Liver (tissue), 3 donors: ENCODE data around the gene FAM120B.

Experiments
- EGR1 ChIP-seq, 2 donors: IDR thresholded peaks; 2 replicates each; pipeline ENCODE4 v1.6.1; 2016 to 2018; ENCODE audit warnings: antibody characterized with exemption in 2 of 2, low read depth in 2 of 2
- FOXA1 ChIP-seq: IDR thresholded peaks from 2 replicates; pipeline ENCODE4 v1.6.1; 2016; ENCODE audit warnings: antibody characterized with exemption
- GABPA ChIP-seq, 2 donors: IDR thresholded peaks in 1 of 2; conservative IDR thresholded peaks in 1 of 2; 2 replicates each; pipeline ENCODE4 v1.6.1; 2016; ENCODE audit warnings: antibody characterized with exemption in 2 of 2, mild to moderate bottlenecking in 1 of 2, moderate library complexity in 1 of 2
- HNF4A ChIP-seq, 2 donors: conservative IDR thresholded peaks; 2 replicates each; pipeline ENCODE4 v1.6.1; 2016; ENCODE audit warnings: antibody characterized with exemption in 2 of 2, mild to moderate bottlenecking in 2 of 2
- JUND ChIP-seq, 2 donors: IDR thresholded peaks; 2 replicates each; pipeline ENCODE4 v1.6.1; 2016; ENCODE audit warnings: antibody characterized with exemption in 2 of 2
- RAD21 ChIP-seq, 2 donors: IDR thresholded peaks; 2 replicates each; pipeline ENCODE4 v1.6.1; 2016; ENCODE audit warnings: antibody characterized with exemption in 2 of 2, mild to moderate bottlenecking in 2 of 2
- RXRA ChIP-seq, 2 donors: IDR thresholded peaks; 2 replicates each; pipeline ENCODE4 v1.6.1; 2017 to 2018; ENCODE audit warnings: antibody characterized with exemption in 2 of 2, mild to moderate bottlenecking in 1 of 2
- SP1 ChIP-seq: IDR thresholded peaks from 2 replicates; pipeline ENCODE4 v1.6.1; 2018; ENCODE audit warnings: antibody characterized with exemption, mild to moderate bottlenecking
- TAF1 ChIP-seq: conservative IDR thresholded peaks from 2 replicates; pipeline ENCODE4 v1.6.1; 2016; ENCODE audit warnings: antibody characterized with exemption, mild to moderate bottlenecking
- TF ChIP-seq, protein P1 (sequence below): fragments of 150-350 bp; IDR thresholded peaks from 2 replicates; pipeline ENCODE4 v1.5.1; 2017; ENCODE audit warnings: improper control_type of control experiment, low read depth, low read length; ENCODE audit not compliant: missing input control
- TF ChIP-seq, protein P2 (sequence below): IDR thresholded peaks from 2 replicates; pipeline ENCODE4 v1.6.1; 2016; ENCODE audit warnings: antibody characterized with exemption, mild to moderate bottlenecking
- TF ChIP-seq, protein P3 (sequence below): IDR thresholded peaks from 2 replicates; pipeline ENCODE4 v1.6.1; 2016; ENCODE audit warnings: antibody characterized with exemption
- TF ChIP-seq, protein P4 (sequence below): IDR thresholded peaks from 2 replicates; pipeline ENCODE4 v1.6.1; 2016; ENCODE audit warnings: antibody characterized with exemption
- TF ChIP-seq, protein P5 (sequence below): IDR thresholded peaks from 2 replicates; pipeline ENCODE4 v1.6.1; 2016; ENCODE audit warnings: antibody characterized with exemption
- donor health status: healthy.
- donor health status: healthy.

DNA sequence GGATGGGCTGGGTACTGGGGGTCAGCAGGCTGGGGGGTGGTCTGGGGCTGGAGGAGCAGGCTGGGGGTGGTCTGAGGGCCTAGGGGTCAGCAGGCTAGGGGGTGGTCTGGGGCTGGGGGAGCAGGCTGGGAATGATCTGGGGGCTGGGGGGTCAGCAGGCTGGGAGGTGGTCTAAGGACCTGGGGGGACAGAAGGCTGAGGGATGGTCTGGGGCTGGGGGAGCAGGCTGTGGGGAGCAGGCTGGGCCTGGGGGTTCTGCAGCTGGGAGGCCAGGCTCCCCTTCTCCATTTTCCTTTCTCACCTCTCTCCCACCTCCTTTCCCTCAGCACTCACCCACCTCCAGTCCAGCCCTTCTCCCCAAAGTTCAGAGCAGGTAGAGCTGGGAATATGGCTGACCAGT lies 132.3 kb downstream of the FAM120B start:
- TF ChIP-seq, protein P1, sequence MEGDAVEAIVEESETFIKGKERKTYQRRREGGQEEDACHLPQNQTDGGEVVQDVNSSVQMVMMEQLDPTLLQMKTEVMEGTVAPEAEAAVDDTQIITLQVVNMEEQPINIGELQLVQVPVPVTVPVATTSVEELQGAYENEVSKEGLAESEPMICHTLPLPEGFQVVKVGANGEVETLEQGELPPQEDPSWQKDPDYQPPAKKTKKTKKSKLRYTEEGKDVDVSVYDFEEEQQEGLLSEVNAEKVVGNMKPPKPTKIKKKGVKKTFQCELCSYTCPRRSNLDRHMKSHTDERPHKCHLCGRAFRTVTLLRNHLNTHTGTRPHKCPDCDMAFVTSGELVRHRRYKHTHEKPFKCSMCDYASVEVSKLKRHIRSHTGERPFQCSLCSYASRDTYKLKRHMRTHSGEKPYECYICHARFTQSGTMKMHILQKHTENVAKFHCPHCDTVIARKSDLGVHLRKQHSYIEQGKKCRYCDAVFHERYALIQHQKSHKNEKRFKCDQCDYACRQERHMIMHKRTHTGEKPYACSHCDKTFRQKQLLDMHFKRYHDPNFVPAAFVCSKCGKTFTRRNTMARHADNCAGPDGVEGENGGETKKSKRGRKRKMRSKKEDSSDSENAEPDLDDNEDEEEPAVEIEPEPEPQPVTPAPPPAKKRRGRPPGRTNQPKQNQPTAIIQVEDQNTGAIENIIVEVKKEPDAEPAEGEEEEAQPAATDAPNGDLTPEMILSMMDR = no peak
- no peak for TF ChIP-seq GABPA (IDR thresholded peaks at IDR 0.05 in 1 of 2, conservative IDR thresholded peaks at IDR 0.05 in 1 of 2)
- TF ChIP-seq, protein P2, sequence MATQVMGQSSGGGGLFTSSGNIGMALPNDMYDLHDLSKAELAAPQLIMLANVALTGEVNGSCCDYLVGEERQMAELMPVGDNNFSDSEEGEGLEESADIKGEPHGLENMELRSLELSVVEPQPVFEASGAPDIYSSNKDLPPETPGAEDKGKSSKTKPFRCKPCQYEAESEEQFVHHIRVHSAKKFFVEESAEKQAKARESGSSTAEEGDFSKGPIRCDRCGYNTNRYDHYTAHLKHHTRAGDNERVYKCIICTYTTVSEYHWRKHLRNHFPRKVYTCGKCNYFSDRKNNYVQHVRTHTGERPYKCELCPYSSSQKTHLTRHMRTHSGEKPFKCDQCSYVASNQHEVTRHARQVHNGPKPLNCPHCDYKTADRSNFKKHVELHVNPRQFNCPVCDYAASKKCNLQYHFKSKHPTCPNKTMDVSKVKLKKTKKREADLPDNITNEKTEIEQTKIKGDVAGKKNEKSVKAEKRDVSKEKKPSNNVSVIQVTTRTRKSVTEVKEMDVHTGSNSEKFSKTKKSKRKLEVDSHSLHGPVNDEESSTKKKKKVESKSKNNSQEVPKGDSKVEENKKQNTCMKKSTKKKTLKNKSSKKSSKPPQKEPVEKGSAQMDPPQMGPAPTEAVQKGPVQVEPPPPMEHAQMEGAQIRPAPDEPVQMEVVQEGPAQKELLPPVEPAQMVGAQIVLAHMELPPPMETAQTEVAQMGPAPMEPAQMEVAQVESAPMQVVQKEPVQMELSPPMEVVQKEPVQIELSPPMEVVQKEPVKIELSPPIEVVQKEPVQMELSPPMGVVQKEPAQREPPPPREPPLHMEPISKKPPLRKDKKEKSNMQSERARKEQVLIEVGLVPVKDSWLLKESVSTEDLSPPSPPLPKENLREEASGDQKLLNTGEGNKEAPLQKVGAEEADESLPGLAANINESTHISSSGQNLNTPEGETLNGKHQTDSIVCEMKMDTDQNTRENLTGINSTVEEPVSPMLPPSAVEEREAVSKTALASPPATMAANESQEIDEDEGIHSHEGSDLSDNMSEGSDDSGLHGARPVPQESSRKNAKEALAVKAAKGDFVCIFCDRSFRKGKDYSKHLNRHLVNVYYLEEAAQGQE = no peak
- TF ChIP-seq, protein P3, sequence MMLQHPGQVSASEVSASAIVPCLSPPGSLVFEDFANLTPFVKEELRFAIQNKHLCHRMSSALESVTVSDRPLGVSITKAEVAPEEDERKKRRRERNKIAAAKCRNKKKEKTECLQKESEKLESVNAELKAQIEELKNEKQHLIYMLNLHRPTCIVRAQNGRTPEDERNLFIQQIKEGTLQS = no peak
- TF ChIP-seq TAF1 = no peak
- no peak for TF ChIP-seq RXRA (IDR thresholded peaks at IDR 0.05)
- TF ChIP-seq RAD21 (IDR thresholded peaks at IDR 0.05) = no peak
- TF ChIP-seq HNF4A (conservative IDR thresholded peaks at IDR 0.05) = no peak
- no peak for TF ChIP-seq JUND (IDR thresholded peaks at IDR 0.05)
- TF ChIP-seq, protein P4, sequence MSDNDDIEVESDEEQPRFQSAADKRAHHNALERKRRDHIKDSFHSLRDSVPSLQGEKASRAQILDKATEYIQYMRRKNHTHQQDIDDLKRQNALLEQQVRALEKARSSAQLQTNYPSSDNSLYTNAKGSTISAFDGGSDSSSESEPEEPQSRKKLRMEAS = no peak
- no peak for TF ChIP-seq SP1
- TF ChIP-seq, protein P5, sequence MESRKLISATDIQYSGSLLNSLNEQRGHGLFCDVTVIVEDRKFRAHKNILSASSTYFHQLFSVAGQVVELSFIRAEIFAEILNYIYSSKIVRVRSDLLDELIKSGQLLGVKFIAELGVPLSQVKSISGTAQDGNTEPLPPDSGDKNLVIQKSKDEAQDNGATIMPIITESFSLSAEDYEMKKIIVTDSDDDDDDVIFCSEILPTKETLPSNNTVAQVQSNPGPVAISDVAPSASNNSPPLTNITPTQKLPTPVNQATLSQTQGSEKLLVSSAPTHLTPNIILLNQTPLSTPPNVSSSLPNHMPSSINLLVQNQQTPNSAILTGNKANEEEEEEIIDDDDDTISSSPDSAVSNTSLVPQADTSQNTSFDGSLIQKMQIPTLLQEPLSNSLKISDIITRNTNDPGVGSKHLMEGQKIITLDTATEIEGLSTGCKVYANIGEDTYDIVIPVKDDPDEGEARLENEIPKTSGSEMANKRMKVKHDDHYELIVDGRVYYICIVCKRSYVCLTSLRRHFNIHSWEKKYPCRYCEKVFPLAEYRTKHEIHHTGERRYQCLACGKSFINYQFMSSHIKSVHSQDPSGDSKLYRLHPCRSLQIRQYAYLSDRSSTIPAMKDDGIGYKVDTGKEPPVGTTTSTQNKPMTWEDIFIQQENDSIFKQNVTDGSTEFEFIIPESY = no peak
- TF ChIP-seq FOXA1 = no peak
- no peak for TF ChIP-seq EGR1 (IDR thresholded peaks at IDR 0.05; ENCODE audit: low read depth in 2 of 2)
